HTR-8/SVneo (cell line): ENCODE results near the gene SUGCT.

ENCODE experiments used
- DNase-seq: peaks from one replicate; pipeline ENCODE4 v3.0.0; 2011; ENCODE audit warnings: low spot score, mixed read lengths; ENCODE audit not compliant: insufficient read length
- FAIRE-seq: peaks from 2 replicates; lab custom pipeline; 2011; peaks lifted over from hg19 to GRCh38; lab: Jason Lieb, UNC

Gene SUGCT

GRCh38 chr7:40694026-40694809 is 559.4 kb downstream of the SUGCT start:
- no peak for DNase-seq
- no peak for FAIRE-seq

GRCh38 chr7:40694991-40695390 is 560.2 kb downstream of the SUGCT start:
- FAIRE-seq (no peak), DNase-seq (no peak)

GRCh38 chr7:40697653-40698052 is 562.8 kb downstream of the SUGCT start:
- DNase-seq = no peak
- FAIRE-seq = no peak

- FAIRE-seq (no peak), DNase-seq (no peak)
These were observed 563.6 kb downstream of the SUGCT start for GRCh38 chr7:40698214-40698920.

- no peak for FAIRE-seq
- DNase-seq = no peak
These were observed 564.1 kb downstream of the SUGCT start for GRCh38 chr7:40698921-40699260.

- DNase-seq = peak; percentile 9
- no peak for FAIRE-seq
These were observed 566.0 kb downstream of the SUGCT start for GRCh38 chr7:40700653-40701421.

- DNase-seq (no peak), FAIRE-seq (no peak)
These were observed 567.2 kb downstream of the SUGCT start for GRCh38 chr7:40701836-40702551.

GRCh38 chr7:40704172-40704571 is 569.4 kb downstream of the SUGCT start:
- FAIRE-seq = no peak
- no peak for DNase-seq

GRCh38 chr7:40706829-40707228 is 572.0 kb downstream of the SUGCT start:
- FAIRE-seq = no peak
- DNase-seq = no peak

GRCh38 chr7:40709062-40709964 is 574.5 kb downstream of the SUGCT start:
- FAIRE-seq = no peak
- DNase-seq = no peak

- DNase-seq (no peak), FAIRE-seq (no peak)
These were observed 576.9 kb downstream of the SUGCT start for GRCh38 chr7:40711706-40712105.

- no peak for DNase-seq
- no peak for FAIRE-seq
These were observed 579.7 kb downstream of the SUGCT start for GRCh38 chr7:40714363-40715052.

GRCh38 chr7:40715053-40715430 is 580.2 kb downstream of the SUGCT start:
- no peak for FAIRE-seq
- DNase-seq = no peak

- DNase-seq = peak; percentile 41
These were observed 581.2 kb downstream of the SUGCT start for GRCh38 chr7:40716052-40716451.

GRCh38 chr7:40717242-40717641 is 582.4 kb downstream of the SUGCT start:
- peak; percentile 65 for DNase-seq
- peak; percentile 49 for FAIRE-seq

More at GRCh38 chr7:40716052-40716451, 581.2 kb downstream of the SUGCT start:
- no peak for FAIRE-seq

GRCh38 chr7:40720416-40720815 is 585.6 kb downstream of the SUGCT start:
- FAIRE-seq (no peak), DNase-seq (no peak)

GRCh38 chr7:40721342-40721949 is 586.6 kb downstream of the SUGCT start:
- no peak for FAIRE-seq
- DNase-seq = no peak

- FAIRE-seq = no peak
These were observed 587.4 kb downstream of the SUGCT start for GRCh38 chr7:40722242-40722641.

More at GRCh38 chr7:40722242-40722641, 587.4 kb downstream of the SUGCT start:
- no peak for DNase-seq
